Upper lobe of right lung (tissue), 1 donor: ENCODE measurements around the gene CDK15. TPM values are rescaled to one million over a fixed set of nuclear protein-coding genes. Genes with fewer than 3 reads are reported as not detected.

Source experiments
- ATAC-seq: fragments of 200-7000 bp; cut with Tn5 transposase; one replicate; pipeline ENCODE4 v1.9.1; 2020; ENCODE audit warnings: mild to moderate bottlenecking, moderate library complexity
- DNase-seq: peaks from one replicate; pipeline ENCODE4 v3.0.0-alpha.2; 2020
- H3K27ac ChIP-seq: fragments of 200-600 bp; one replicate; pipeline ENCODE4 v1.8.0; 2022
- H3K27me3 ChIP-seq: fragments of 200-600 bp; one replicate; pipeline ENCODE4 v1.8.0; 2022; ENCODE audit warnings: mild to moderate bottlenecking
- H3K36me3 ChIP-seq: fragments of 200-600 bp; one replicate; pipeline ENCODE4 v1.8.0; 2022
- H3K4me1 ChIP-seq: fragments of 200-600 bp; one replicate; pipeline ENCODE4 v1.8.0; 2022
- H3K4me3 ChIP-seq: fragments of 200-600 bp; one replicate; pipeline ENCODE4 v1.8.0; 2022; ENCODE audit warnings: mild to moderate bottlenecking
- H3K9me3 ChIP-seq: fragments of 200-600 bp; one replicate; pipeline ENCODE4 v1.8.0; 2022
- CTCF ChIP-seq: fragments of 200-600 bp; IDR thresholded peaks from one replicate; pipeline ENCODE4 v1.8.0; 2022; ENCODE audit warnings: antibody characterized with exemption
- intact Hi-C: fragments of 100-400 bp; cut with DNase I; formaldehyde crosslinking; loops from one replicate; pipeline ENCODE4 v1.11.0; 2022
- total RNA-seq: library from RNA; stranded (reverse); fragmentation: NEBNext Ultra II Directional; extraction: Animal tissue kit (Norgen Biotek cat#: 25700); gene quantifications from one replicate; pipeline ENCODE4 v1.2.1, GENCODE V29; 2021
- donor health status: DM: no; HTN: yes; CAD: no; lungs with severe emphysema.

The CDK15 gene
- total RNA-seq, 1 donor from 2014 or later = 6.0 TPM

- Histone ChIP-seq H3K9me3 (no peaks in the 10 kb centered on the region), H3K27me3 (no peaks in the 10 kb centered on the region), H3K4me3 (no peak overlapping the region), H3K36me3 (no peaks in the 10 kb centered on the region), H3K27ac (no peak overlapping the region), H3K4me1 (peaks cover 8% of the 10 kb centered on the region)
- TF ChIP-seq CTCF = no peak
- intact Hi-C loops = no loop called here
- ATAC-seq = no peak
- DNase-seq = no peak
Measured at GRCh38 chr2:201777043-201777442, 29.3 kb upstream of the CDK15 start.

- H3K36me3 ChIP-seq = no peaks in the 10 kb centered on the region
- no peak for TF ChIP-seq CTCF
- no peaks in the 10 kb centered on the region for H3K27me3 ChIP-seq
- DNase-seq (no peak), ATAC-seq (no peak)
- no peak overlapping the region for H3K27ac ChIP-seq
- peaks cover 8% of the 10 kb centered on the region for H3K4me1 ChIP-seq
- intact Hi-C loops = no loop called here
- no peaks in the 10 kb centered on the region for H3K9me3 ChIP-seq
- H3K4me3 ChIP-seq = no peak overlapping the region
Measured at GRCh38 chr2:201777869-201778268, 28.5 kb upstream of the CDK15 start.

- Histone ChIP-seq H3K4me1 (peaks cover 8% of the 10 kb centered on the region), H3K36me3 (no peaks in the 10 kb centered on the region), H3K4me3 (peak overlapping the region; percentile 91), H3K9me3 (no peaks in the 10 kb centered on the region), H3K27me3 (no peaks in the 10 kb centered on the region), H3K27ac (peak overlapping the region; percentile 92)
- intact Hi-C loops = no loop called here
- no peak for TF ChIP-seq CTCF
- DNase-seq (no peak), ATAC-seq (peak; percentile 11)
Measured at GRCh38 chr2:201779901-201780673, 26.2 kb upstream of the CDK15 start.

- DNase-seq (peak; percentile 99), ATAC-seq (peak; percentile 97)
- Histone ChIP-seq H3K4me3 (peak within 1 kb of the TSS; percentile 91), H3K4me1 (peaks cover 8% of the 10 kb centered on the region), H3K9me3 (no peaks in the 10 kb centered on the region), H3K27ac (peak within 1 kb of the TSS; percentile 92), H3K36me3 (no peaks in the 10 kb centered on the region), H3K27me3 (no peaks in the 10 kb centered on the region)
- intact Hi-C loops = no loop called here
- no peak for TF ChIP-seq CTCF
Measured at GRCh38 chr2:201780674-201781493, 25.5 kb upstream of the CDK15 start, which contains the start of gene ALS2. Gene ALS2, minus strand, starts transcription at chr2:201780933. Its CDS starts 12,048 bp downstream, at chr2:201768885.

- ATAC-seq (no peak), DNase-seq (no peak)
- peak overlapping the region; percentile 92 for H3K27ac ChIP-seq
- no peaks in the 10 kb centered on the region for H3K36me3 ChIP-seq
- peaks cover 8% of the 10 kb centered on the region for H3K4me1 ChIP-seq
- H3K4me3 ChIP-seq = peak overlapping the region; percentile 91
- H3K27me3 ChIP-seq = no peaks in the 10 kb centered on the region
- TF ChIP-seq CTCF = no peak
- intact Hi-C loops = no loop called here
- H3K9me3 ChIP-seq = no peaks in the 10 kb centered on the region
Measured at GRCh38 chr2:201781557-201782051, 24.7 kb upstream of the CDK15 start.
